ENCODE measurements around the gene CLCN5. TPM values are rescaled to one million over a fixed set of nuclear protein-coding genes. Genes with fewer than 3 reads are reported as not detected.

CLCN5 gene
- total and polyA plus RNA-seq, 2 experiments from 2014 or later: 3.7 to 13.6 TPM

DNA sequence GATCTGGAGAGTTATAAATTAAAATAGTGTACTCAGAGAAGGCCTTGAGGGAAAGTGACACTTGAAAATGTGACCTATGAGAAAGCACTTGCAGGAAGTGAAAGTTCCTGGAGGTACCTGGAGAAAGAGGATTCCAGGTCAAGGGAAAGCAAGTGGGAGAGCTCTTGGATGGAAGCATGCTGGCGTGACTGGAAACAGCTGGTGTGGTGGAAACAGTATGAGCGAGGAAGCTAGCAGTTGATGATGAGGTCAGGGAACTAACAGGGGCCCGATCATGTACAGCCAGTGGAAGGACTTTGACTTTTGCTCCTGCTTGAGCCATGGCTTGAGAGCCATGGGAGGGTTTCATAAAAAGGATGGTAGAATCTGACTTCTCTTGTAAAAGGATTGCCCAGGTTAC is 9.5 kb upstream of the CLCN5 start (continued):
- TF ChIP-seq, protein P1, sequence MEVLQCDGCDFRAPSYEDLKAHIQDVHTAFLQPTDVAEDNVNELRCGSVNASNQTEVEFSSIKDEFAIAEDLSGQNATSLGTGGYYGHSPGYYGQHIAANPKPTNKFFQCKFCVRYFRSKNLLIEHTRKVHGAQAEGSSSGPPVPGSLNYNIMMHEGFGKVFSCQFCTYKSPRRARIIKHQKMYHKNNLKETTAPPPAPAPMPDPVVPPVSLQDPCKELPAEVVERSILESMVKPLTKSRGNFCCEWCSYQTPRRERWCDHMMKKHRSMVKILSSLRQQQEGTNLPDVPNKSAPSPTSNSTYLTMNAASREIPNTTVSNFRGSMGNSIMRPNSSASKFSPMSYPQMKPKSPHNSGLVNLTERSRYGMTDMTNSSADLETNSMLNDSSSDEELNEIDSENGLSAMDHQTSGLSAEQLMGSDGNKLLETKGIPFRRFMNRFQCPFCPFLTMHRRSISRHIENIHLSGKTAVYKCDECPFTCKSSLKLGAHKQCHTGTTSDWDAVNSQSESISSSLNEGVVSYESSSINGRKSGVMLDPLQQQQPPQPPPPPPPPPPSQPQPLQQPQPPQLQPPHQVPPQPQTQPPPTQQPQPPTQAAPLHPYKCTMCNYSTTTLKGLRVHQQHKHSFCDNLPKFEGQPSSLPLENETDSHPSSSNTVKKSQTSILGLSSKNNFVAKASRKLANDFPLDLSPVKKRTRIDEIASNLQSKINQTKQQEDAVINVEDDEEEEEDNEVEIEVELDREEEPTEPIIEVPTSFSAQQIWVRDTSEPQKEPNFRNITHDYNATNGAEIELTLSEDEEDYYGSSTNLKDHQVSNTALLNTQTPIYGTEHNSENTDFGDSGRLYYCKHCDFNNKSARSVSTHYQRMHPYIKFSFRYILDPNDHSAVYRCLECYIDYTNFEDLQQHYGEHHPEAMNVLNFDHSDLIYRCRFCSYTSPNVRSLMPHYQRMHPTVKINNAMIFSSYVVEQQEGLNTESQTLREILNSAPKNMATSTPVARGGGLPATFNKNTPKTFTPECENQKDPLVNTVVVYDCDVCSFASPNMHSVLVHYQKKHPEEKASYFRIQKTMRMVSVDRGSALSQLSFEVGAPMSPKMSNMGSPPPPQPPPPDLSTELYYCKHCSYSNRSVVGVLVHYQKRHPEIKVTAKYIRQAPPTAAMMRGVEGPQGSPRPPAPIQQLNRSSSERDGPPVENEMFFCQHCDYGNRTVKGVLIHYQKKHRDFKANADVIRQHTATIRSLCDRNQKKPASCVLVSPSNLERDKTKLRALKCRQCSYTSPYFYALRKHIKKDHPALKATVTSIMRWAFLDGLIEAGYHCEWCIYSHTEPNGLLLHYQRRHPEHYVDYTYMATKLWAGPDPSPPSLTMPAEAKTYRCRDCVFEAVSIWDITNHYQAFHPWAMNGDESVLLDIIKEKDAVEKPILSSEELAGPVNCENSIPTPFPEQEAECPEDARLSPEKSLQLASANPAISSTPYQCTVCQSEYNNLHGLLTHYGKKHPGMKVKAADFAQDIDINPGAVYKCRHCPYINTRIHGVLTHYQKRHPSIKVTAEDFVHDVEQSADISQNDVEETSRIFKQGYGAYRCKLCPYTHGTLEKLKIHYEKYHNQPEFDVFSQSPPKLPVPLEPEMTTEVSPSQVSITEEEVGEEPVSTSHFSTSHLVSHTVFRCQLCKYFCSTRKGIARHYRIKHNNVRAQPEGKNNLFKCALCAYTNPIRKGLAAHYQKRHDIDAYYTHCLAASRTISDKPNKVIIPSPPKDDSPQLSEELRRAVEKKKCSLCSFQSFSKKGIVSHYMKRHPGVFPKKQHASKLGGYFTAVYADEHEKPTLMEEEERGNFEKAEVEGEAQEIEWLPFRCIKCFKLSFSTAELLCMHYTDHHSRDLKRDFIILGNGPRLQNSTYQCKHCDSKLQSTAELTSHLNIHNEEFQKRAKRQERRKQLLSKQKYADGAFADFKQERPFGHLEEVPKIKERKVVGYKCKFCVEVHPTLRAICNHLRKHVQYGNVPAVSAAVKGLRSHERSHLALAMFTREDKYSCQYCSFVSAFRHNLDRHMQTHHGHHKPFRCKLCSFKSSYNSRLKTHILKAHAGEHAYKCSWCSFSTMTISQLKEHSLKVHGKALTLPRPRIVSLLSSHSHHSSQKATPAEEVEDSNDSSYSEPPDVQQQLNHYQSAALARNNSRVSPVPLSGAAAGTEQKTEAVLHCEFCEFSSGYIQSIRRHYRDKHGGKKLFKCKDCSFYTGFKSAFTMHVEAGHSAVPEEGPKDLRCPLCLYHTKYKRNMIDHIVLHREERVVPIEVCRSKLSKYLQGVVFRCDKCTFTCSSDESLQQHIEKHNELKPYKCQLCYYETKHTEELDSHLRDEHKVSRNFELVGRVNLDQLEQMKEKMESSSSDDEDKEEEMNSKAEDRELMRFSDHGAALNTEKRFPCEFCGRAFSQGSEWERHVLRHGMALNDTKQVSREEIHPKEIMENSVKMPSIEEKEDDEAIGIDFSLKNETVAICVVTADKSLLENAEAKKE (CRISPR knock-in tag; IDR thresholded peaks at IDR 0.05): no peak
- TF ChIP-seq CREB1 (CRISPR knock-in tag; IDR thresholded peaks at IDR 0.05; ENCODE audit: low read depth) (no peak), ZNF114 (CRISPR knock-in tag; IDR thresholded peaks at IDR 0.05) (no peak)

DNA sequence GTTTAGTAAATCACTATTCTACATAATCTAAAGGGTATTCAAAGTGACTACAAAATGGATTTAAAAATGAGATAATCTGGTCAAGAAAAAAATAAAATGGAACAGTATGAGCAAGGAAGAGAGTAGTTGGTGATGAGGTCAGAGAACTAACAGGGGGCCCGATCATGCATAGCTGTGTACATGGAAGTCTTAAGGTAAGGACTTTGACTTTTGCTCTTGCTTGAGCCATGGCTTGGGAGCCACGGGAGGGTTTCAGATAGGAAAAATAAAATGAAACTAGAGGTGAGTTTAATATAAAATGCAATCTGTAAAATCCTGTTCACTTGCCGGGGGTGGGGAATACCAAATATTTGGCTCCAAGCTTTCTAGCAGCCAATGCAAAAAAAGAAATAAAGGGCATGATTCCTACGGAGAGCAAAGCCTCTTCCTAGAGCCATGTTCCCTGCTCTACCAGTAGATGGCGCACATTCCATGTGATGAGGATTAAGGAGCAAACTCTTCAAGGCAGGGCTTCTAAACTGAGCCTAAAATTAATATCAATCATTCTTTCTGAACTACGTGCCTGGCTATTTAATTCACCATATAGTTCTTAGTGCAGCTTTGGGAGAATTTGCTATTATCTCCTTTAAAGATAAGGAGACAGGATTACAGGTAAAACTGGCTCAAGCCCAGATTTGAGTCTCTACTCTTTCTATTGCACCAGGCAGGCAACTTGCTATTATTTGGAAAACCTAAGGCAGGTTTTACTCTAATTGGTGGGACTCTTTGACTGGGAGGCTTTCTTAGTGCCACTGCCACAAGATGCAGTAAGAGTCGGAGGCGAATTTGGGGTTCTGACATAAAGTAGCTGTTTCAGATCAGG is 6.8 kb upstream of the CLCN5 start:
- Histone ChIP-seq H3K4me2 (no peak overlapping the region), H3K9me2 (ENCODE audit: insufficient read depth) (no peaks in the 10 kb centered on the region), H3K36me3 (ENCODE audit: insufficient read depth) (no peaks in the 10 kb centered on the region), H2AFZ (no peak overlapping the region), H3K4me3 (no peak overlapping the region), H3F3A (replicated peaks; ENCODE audit: low read depth) (no peaks in the 10 kb centered on the region), H4K20me1 (replicated peaks; ENCODE audit: insufficient read depth) (no peaks in the 10 kb centered on the region), H3K4me1 (ENCODE audit: insufficient read depth) (no peaks in the 10 kb centered on the region; the same call in 1 of the 2 replicates), H3K27ac (ENCODE audit: low read depth) (no peak overlapping the region), H3K27me3 (ENCODE audit: insufficient read depth) (no peaks in the 10 kb centered on the region), H3K79me2 (replicated peaks; ENCODE audit: insufficient read depth) (no peaks in the 10 kb centered on the region)
- peak; percentile 73 for ATAC-seq
- TF ChIP-seq, protein P2, sequence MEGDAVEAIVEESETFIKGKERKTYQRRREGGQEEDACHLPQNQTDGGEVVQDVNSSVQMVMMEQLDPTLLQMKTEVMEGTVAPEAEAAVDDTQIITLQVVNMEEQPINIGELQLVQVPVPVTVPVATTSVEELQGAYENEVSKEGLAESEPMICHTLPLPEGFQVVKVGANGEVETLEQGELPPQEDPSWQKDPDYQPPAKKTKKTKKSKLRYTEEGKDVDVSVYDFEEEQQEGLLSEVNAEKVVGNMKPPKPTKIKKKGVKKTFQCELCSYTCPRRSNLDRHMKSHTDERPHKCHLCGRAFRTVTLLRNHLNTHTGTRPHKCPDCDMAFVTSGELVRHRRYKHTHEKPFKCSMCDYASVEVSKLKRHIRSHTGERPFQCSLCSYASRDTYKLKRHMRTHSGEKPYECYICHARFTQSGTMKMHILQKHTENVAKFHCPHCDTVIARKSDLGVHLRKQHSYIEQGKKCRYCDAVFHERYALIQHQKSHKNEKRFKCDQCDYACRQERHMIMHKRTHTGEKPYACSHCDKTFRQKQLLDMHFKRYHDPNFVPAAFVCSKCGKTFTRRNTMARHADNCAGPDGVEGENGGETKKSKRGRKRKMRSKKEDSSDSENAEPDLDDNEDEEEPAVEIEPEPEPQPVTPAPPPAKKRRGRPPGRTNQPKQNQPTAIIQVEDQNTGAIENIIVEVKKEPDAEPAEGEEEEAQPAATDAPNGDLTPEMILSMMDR (conservative IDR thresholded peaks at IDR 0.05; ENCODE audit: low read depth in 2 of 2): peak; percentile 71 to 77
- TF ChIP-seq STAT1 (IDR thresholded peaks at IDR 0.05; ENCODE audit: unreplicated experiment): no peak
- Mint-ChIP-seq H3K9me3 (no peaks in the 10 kb centered on the region), H3K36me3 (ENCODE audit: low read depth) (no peaks in the 10 kb centered on the region), H3K4me3 (no peak overlapping the region), H3K27me3 (ENCODE audit: insufficient read depth, low read depth, poor library complexity) (peaks cover 4% of the 10 kb centered on the region), H3K27ac (no peak overlapping the region), H3K4me1 (peaks cover 7% of the 10 kb centered on the region; the same call in 2 of the 3 replicates)
- peak; percentile 59 for DNase-seq (ENCODE audit: low spot score)
